Loucy (cell line): ENCODE results near the gene CDKN1C.
A peak's percentile ranks its signal among the peaks of the same experiment; 100 is the strongest.

Experiments used
- H2AFZ ChIP-seq: fragments of 200-600 bp; sonication (generic); 2 replicates; pipeline ENCODE4 v1.6.0; 2016; ENCODE audit warnings: antibody characterized with exemption, mild to moderate bottlenecking, low read length, moderate library complexity
- H3F3A ChIP-seq: fragments of 200-600 bp; 2 replicates; pipeline ENCODE4 v1.6.0; 2016; ENCODE audit warnings: antibody characterized with exemption, low read depth, mild to moderate bottlenecking
- H3K27me3 ChIP-seq: fragments of 200-600 bp; sonication (generic); 2 replicates; pipeline ENCODE4 v1.6.1; 2014; ENCODE audit warnings: low read length, mild to moderate bottlenecking; ENCODE audit not compliant: insufficient read depth, poor library complexity, severe bottlenecking
- H3K36me3 ChIP-seq: fragments of 200-600 bp; sonication (generic); 2 replicates; pipeline ENCODE4 v1.6.1; 2016; ENCODE audit warnings: low read length; ENCODE audit not compliant: insufficient read depth
- H3K4me1 ChIP-seq: fragments of 200-600 bp; sonication (generic); 2 replicates; pipeline ENCODE4 v1.5.1; 2014; ENCODE audit warnings: low read length, mild to moderate bottlenecking; ENCODE audit not compliant: insufficient read depth, poor library complexity, severe bottlenecking
- H3K4me2 ChIP-seq: fragments of 200-600 bp; sonication (generic); 2 replicates; pipeline ENCODE4 v1.6.0; 2014; ENCODE audit warnings: antibody characterized with exemption, low read length, low read depth, mild to moderate bottlenecking; ENCODE audit not compliant: poor library complexity, severe bottlenecking
- H3K4me3 ChIP-seq: fragments of 200-600 bp; sonication (generic); 2 replicates; pipeline ENCODE4 v1.5.1; 2014; ENCODE audit warnings: low read length, mild to moderate bottlenecking, mixed read lengths; ENCODE audit not compliant: poor library complexity, severe bottlenecking
- H3K79me2 ChIP-seq: fragments of 200-600 bp; sonication (generic); 2 replicates; pipeline ENCODE4 v1.6.1; 2014; ENCODE audit warnings: low read length; ENCODE audit not compliant: insufficient read depth
- H3K9ac ChIP-seq: fragments of 200-600 bp; sonication (generic); 2 replicates; pipeline ENCODE4 v1.6.0; 2014; ENCODE audit warnings: mild to moderate bottlenecking, low read depth, low read length, moderate library complexity; ENCODE audit not compliant: poor library complexity, severe bottlenecking
- H3K9me2 ChIP-seq: fragments of 200-600 bp; sonication (generic); replicated peaks from 2 replicates; pipeline ENCODE4 v1.6.1; 2016; ENCODE audit warnings: low read depth, low read length, mixed read lengths
- H3K9me3 ChIP-seq: fragments of 200-600 bp; sonication (generic); 2 replicates; pipeline ENCODE4 v1.6.1; 2014; ENCODE audit warnings: mild to moderate bottlenecking, antibody characterized with exemption, low read length, low read depth; ENCODE audit not compliant: insufficient read depth
- H4K20me1 ChIP-seq: fragments of 200-600 bp; sonication (generic); 2 replicates; pipeline ENCODE4 v1.6.0; 2014; ENCODE audit warnings: antibody characterized with exemption, low read length, mild to moderate bottlenecking; ENCODE audit not compliant: insufficient read depth, poor library complexity, severe bottlenecking
- EZH2phosphoT487 ChIP-seq: fragments of 200-600 bp; IDR thresholded peaks from 2 replicates; pipeline ENCODE4 v1.6.1; 2018; ENCODE audit warnings: antibody characterized with exemption, mild to moderate bottlenecking, moderate library complexity, borderline replicate concordance
- TF ChIP-seq, protein P1 (sequence below): fragments of 200-600 bp; sonication (generic); conservative IDR thresholded peaks from 2 replicates; pipeline ENCODE4 v1.5.1; 2014; ENCODE audit warnings: mild to moderate bottlenecking, antibody characterized with exemption, low read length

CDKN1C gene

DNA sequence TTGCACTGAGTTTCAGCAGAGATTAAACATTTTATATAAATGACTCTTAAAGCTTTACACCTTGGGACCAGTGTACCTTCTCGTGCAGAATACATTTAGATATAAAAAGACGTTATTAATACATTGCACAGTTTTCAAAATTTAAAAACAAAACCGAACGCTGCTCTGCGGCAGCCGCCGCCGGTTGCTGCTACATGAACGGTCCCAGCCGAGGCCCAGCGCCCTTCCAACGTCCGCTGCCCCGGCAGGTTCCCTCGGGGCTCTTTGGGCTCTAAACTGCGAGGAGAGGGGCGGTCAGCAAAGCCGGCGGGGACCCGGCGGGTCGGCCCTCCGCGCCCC, 2.0 kb downstream of the CDKN1C start:
- Histone ChIP-seq H3K79me2 (no peaks in the 10 kb centered on the region), H3K4me2 (no peak overlapping the region), H3K9me2 (no peaks in the 10 kb centered on the region), H3K27me3 (no peaks in the 10 kb centered on the region), H3F3A (no peaks in the 10 kb centered on the region), H3K4me3 (no peak overlapping the region), H3K9me3 (no peaks in the 10 kb centered on the region), H4K20me1 (no peaks in the 10 kb centered on the region), H3K4me1 (peaks cover 45% of the 10 kb centered on the region), H2AFZ (no peak overlapping the region), H3K9ac (no peak overlapping the region), H3K36me3 (no peaks in the 10 kb centered on the region)
- TF ChIP-seq EZH2phosphoT487 = no peak
- TF ChIP-seq, protein P1, sequence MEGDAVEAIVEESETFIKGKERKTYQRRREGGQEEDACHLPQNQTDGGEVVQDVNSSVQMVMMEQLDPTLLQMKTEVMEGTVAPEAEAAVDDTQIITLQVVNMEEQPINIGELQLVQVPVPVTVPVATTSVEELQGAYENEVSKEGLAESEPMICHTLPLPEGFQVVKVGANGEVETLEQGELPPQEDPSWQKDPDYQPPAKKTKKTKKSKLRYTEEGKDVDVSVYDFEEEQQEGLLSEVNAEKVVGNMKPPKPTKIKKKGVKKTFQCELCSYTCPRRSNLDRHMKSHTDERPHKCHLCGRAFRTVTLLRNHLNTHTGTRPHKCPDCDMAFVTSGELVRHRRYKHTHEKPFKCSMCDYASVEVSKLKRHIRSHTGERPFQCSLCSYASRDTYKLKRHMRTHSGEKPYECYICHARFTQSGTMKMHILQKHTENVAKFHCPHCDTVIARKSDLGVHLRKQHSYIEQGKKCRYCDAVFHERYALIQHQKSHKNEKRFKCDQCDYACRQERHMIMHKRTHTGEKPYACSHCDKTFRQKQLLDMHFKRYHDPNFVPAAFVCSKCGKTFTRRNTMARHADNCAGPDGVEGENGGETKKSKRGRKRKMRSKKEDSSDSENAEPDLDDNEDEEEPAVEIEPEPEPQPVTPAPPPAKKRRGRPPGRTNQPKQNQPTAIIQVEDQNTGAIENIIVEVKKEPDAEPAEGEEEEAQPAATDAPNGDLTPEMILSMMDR = no peak

DNA sequence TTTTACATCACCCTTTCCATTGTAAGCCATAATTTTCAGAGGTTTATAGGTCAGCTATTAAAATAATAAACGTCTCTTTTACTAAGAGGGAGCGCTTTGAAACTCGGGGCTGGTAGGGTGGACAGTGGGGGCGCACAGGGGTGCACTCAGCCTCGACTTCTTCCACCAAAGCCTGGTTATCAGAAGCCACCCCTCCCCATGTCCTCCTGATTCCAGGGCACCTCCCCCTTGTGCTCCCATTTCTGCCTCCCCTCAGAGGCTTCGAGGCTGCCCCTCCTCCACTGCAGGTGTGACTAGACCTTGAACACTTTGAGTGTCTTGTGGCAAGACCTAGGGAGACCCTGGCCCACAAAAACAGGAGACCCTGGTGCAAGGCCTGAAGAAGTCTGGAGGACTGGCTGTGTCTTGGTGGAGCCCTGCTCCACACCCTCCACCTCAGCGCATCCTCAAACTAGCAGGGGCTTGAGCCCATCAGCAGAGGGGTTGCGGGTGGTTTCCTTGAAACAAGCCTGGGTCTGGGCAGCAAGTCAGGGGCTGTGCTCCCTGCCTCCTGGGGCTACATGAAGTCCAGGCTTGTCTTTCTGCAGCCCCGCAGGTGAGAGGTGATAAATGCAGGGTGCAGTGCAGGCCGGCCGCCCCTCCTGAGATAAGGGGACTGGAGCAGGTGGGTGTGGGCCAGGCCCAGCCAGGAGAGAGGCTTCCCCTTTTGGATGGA, 3.0 kb downstream of the CDKN1C start:
- peak overlapping the region; percentile 86 for H2AFZ ChIP-seq
- H3K4me1 ChIP-seq = peaks cover 35% of the 10 kb centered on the region
- H3K27me3 ChIP-seq = no peaks in the 10 kb centered on the region
- H3K36me3 ChIP-seq = no peaks in the 10 kb centered on the region
- TF ChIP-seq EZH2phosphoT487 = no peak
- TF ChIP-seq, protein P1 = no peak
- H3K9me2 ChIP-seq = no peaks in the 10 kb centered on the region
- H3K9ac ChIP-seq = peak overlapping the region; percentile 71
- H3K79me2 ChIP-seq = no peaks in the 10 kb centered on the region
- H3F3A ChIP-seq = no peaks in the 10 kb centered on the region
- no peaks in the 10 kb centered on the region for H4K20me1 ChIP-seq
- H3K4me3 ChIP-seq = no peak overlapping the region
- peak overlapping the region; percentile 55 for H3K4me2 ChIP-seq
- no peaks in the 10 kb centered on the region for H3K9me3 ChIP-seq

DNA sequence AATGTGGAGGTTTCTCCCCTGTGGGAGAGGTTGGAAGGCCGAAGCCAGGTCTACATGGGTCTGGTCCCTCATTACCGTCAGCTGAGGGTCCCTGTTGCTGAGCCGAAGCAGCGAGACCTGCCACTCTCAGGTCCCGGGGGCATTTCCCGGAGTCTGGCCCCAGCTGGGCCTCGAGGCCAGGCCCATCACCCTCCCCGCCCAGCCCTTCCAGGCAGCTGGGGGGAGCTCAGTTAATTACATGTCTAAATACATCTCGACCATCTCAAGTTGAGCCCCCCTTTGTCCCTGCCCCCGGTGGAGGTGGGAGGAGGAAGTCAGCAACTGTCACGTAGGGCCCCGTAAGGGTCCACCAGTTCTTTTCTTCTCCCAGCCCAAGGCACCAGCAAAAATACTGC, 3.6 kb downstream of the CDKN1C start:
- H3K9me2 ChIP-seq = no peaks in the 10 kb centered on the region
- H3K36me3 ChIP-seq = no peaks in the 10 kb centered on the region
- peaks cover 29% of the 10 kb centered on the region for H3K4me1 ChIP-seq
- no peaks in the 10 kb centered on the region for H3K79me2 ChIP-seq
- TF ChIP-seq EZH2phosphoT487 = no peak
- TF ChIP-seq, protein P1 = no peak
- peak overlapping the region; percentile 55 for H3K4me2 ChIP-seq
- H3F3A ChIP-seq = no peaks in the 10 kb centered on the region
- H2AFZ ChIP-seq = peak overlapping the region; percentile 86
- H3K9me3 ChIP-seq = no peaks in the 10 kb centered on the region
- no peaks in the 10 kb centered on the region for H4K20me1 ChIP-seq
- peak overlapping the region; percentile 71 for H3K9ac ChIP-seq
- H3K4me3 ChIP-seq = no peak overlapping the region
- no peaks in the 10 kb centered on the region for H3K27me3 ChIP-seq
